ENCODE results near the gene OR10AG1.

DNA sequence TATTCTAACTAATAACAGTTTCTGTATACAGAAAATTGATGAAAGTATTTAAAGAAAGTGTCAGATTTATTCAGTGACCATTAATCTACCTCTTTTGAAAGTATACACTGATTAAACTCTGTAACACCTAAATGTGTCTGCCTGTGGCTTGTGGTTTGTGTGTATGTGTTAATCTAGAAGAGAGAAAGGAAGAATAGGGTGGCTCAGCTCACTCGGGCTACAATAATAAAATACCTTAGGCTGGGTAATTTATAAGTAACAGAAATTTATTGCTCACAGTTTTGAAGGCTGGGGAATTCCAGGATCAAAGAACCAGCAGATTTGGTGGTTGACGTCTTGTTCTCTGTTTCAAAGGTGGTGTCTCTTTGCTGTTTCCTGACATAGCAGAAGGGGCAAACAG lies 44.1 kb upstream of the OR10AG1 start:
- TF ChIP-seq, protein P1, sequence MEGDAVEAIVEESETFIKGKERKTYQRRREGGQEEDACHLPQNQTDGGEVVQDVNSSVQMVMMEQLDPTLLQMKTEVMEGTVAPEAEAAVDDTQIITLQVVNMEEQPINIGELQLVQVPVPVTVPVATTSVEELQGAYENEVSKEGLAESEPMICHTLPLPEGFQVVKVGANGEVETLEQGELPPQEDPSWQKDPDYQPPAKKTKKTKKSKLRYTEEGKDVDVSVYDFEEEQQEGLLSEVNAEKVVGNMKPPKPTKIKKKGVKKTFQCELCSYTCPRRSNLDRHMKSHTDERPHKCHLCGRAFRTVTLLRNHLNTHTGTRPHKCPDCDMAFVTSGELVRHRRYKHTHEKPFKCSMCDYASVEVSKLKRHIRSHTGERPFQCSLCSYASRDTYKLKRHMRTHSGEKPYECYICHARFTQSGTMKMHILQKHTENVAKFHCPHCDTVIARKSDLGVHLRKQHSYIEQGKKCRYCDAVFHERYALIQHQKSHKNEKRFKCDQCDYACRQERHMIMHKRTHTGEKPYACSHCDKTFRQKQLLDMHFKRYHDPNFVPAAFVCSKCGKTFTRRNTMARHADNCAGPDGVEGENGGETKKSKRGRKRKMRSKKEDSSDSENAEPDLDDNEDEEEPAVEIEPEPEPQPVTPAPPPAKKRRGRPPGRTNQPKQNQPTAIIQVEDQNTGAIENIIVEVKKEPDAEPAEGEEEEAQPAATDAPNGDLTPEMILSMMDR (IDR thresholded peaks at IDR 0.05) = no peak
- TF ChIP-seq POLR2A (IDR thresholded peaks at IDR 0.05) (no peak), POLR2AphosphoS5 (IDR thresholded peaks at IDR 0.05) (no peak)

All from breast epithelium (tissue), 3 donors.